GM12874 (cell line): ENCODE data around the gene MNX1.

Experiments
- TF ChIP-seq, protein P1 (sequence below): IDR thresholded peaks from 2 replicates; pipeline ENCODE4 v1.5.1; 2011; ENCODE audit warnings: low read depth, mild to moderate bottlenecking, control low read depth, low read length, moderate library complexity; ENCODE audit not compliant: insufficient read depth

Gene MNX1

DNA sequence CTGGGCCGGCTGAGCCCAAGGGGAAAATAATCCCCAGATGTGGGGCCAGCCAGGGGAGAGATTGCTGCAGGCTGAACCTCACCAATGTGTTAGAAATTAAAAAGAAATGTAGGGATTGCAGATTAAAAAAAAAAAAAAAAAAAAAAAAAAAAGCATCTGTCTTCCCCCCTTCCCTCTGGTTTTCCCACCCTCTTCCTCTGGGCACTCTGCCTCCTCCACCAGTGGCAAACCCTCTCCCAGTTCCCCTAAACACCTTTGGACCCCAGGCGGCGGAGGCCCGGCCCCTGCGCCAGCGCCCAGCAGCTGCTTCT is 7.1 kb downstream of the MNX1 start:
- TF ChIP-seq, protein P1, sequence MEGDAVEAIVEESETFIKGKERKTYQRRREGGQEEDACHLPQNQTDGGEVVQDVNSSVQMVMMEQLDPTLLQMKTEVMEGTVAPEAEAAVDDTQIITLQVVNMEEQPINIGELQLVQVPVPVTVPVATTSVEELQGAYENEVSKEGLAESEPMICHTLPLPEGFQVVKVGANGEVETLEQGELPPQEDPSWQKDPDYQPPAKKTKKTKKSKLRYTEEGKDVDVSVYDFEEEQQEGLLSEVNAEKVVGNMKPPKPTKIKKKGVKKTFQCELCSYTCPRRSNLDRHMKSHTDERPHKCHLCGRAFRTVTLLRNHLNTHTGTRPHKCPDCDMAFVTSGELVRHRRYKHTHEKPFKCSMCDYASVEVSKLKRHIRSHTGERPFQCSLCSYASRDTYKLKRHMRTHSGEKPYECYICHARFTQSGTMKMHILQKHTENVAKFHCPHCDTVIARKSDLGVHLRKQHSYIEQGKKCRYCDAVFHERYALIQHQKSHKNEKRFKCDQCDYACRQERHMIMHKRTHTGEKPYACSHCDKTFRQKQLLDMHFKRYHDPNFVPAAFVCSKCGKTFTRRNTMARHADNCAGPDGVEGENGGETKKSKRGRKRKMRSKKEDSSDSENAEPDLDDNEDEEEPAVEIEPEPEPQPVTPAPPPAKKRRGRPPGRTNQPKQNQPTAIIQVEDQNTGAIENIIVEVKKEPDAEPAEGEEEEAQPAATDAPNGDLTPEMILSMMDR = no peak

DNA sequence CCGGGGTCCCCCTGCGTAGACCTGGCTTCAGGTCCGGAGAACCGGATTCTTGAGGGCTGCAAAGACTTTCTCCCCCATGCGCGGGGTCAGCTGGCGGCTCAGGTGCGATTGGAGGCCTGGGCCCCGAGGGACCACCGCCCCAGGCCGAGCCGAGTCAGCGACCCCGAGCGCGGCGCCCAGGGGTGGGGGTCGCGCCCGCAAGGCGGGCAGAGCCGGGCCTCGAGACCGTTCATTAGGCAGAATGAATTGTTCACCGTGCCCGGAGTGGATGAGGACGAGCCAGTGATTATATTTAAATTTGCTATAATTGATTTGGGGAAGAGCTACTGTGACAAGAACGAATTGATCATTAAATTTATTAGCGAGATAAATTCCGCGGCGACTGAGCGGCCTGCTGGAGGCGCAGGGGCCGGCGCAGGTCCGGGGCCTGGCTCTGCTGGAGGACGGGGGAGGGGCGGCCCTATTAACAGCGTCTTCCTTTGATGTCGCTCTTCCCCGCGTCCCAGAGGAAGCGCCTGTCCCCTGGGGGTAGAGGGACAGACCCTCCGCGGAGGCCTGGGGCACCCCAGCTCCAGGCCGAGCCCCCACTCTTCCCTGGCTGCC is 7.5 kb downstream of the MNX1 start:
- TF ChIP-seq, protein P1 = no peak

DNA sequence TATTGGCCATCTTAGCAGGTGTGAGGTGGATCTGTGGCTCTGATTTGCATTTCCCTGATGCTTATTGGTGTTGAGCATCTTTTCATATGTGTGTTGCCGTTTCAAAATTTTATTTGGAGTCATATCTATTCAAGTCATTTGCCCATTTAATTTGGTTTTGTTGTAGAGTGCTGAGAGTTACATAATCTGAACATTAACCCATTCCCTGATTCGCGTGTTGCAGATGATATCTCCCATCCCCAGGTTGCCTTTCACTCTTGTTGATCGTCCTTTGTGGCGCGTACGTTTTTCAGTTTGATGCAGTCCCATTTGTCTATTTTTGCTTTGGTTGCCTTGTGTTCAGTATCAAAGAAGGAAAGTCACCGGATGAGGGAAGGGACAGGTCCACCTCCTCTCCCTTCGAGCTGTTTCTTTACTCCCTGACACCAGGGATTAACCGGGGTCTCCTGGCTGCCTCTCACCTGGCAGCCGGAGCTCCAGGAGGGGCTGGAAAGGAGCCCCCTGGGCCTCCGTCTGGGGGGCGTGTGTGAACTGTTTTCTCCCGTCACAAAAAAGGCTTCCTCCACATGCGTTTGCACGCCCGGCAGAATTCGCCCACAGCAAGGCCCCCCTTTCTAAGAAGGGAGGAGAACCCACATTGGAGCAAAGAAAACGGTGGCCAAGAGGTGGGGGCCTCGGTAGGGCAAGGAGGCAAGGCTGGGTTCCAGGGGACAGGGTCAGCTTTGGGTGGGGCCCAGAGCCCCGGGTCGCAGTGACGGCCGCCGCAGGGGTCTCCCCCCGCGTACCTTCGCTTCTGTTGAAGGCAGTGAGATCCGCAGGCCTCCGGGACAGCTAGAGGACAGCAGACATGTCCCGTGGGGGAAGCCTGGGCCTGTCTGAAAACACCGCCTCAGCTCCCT is 8.3 kb downstream of the MNX1 start:
- TF ChIP-seq, protein P1 = no peak

DNA sequence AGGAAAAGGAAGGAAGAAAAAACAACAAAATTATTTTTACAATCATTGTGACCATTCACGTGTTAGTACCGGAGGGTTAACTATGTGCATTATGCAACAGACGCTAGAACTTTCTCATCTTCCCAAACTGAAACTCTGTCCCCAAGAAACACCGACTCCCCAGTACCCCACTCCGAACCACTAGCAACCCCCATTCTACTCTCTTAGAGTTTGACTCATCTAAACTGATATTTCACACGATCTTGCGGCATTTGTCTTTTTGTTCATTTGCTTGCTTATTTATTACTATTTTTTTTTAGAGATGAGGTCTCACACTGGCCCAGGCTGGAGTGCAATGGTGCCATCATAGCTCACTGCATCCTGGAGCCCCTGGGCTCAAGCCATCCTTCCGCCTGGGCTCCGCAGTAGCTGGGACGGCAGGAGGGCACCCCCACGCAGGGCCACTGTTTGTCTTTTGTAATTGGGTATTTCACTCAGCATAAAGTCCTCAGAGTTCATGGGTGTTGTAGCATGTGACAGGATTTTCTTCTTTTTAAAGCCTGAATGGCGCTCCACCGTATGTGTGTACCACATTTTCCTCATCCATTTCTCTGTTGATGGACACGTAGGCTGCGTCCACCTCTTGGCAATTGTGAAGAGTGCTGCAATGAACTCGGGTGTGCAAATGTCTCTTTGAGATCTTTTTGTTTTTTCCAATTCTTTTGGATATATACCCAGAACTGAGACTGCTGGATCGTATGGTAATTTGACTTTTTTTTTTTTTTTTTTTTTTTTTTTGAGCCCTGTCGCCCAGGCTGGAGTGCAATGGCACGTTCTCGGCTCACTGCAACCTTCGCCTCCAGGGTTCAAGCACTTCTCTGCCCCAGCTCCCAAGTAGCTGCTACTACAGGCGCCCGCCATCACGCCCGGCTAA is 9.5 kb downstream of the MNX1 start:
- TF ChIP-seq, protein P1 = no peak

DNA sequence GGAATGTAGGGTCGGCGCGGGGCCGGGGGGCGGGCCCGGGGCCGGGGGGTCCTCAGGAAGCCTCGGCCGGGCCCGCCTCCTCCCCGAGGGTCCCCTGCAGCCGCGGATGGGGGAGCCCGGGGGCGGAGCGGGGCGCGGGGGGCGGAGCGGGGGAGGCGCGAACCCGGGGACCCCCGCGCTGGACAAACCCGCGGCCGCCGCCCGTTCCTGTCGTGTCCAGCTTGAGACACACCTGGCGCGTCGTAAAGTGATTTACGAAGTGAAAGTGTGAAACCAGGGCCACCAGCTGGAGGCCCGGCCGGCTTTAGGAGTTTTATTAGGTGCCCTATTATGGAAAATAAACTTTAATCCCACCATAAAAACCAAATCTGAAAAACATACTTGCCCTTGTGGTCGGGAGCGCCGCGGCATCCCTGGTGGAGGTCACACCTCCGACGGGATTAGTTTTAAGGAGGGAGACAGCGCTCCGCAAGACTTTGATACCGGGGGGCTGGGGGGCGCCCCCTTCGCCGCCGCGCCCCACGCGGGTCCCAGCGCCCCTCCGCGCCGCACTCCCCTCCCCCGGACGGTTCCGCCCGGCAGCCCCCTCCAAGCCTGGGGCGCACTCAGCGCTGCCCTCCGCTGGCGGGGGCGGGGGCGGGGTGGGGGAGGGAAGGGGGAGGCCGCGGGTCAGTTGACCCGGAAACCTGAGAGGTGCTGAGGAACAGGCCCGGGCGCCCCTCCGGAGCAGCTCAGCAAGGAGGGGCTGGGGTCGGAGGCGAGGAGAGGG is 10.3 kb downstream of the MNX1 start:
- TF ChIP-seq, protein P1 = no peak

DNA sequence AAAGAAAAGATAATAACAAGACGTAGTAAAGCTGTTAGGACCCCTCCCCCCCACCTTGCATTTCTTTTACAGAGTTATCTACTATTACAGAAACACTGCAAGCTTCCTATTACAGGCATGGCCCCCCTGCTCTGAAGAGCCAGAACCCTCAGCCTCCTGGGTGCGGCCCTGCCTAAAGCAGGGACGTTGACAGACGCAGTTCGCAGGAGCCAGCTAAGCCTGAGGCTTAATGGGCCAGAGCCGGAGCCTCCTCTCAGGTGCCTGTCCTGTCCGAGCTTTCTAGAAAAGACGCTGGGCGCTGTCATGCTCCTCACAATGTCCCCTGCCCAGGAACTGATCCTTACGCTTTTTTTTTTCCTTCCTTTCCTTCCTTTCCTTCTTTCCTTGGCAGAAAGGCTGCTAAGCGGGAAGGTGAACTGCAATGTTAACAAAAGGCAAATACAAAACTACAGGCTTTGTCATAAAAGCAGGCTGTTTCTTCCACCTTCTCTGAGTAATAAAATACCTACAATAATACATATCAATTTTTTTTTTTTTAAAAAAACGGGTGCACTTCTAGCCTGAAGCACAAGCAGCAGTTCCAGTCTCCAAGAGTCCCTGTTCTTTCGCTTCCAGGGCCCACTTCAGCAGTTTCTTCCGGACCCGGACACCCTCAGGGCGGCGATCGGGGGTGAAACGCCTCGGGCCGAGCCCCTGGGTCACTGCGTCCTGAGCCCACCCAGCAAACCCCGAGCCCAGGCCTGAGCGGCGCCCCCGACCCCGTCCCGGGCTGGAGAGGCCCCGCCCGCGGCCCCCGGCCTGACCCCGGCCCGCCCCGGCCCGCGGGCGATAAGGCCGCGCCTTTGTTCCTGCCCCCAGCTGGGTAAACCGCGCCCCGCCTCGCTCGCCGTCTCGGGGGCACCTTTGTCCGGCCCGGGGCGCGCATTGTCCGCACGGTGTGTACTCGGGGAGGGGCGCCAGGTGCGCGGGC is 11.2 kb downstream of the MNX1 start:
- TF ChIP-seq, protein P1 = no peak
